ENCODE data around the gene WBP1L.

Gene WBP1L

DNA sequence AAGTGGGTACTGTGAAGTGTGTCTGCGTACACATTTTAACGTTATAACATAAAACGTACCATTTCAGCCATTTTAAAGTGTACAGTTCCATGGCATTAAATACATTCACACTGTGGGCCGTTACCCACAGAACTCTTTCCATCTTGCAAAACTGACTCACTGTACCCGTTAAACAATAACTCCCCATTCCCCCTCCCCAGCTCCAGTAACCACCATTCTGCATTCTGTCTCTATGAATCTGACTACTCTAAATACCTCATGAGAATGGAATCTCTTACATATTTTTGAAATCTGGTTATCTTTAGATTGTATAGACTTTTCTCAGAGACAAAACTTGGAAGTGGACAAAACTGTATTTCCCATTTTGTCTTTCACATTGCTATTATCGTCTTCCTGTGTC lies 38.8 kb upstream of the WBP1L start:
- peak; percentile 36 for DNase-seq (ENCODE audit: low read depth)
- no peak overlapping the region for H3K4me3 ChIP-seq (ENCODE audit: control insufficient read depth, low read depth, low read length)
- TF ChIP-seq, protein P1, sequence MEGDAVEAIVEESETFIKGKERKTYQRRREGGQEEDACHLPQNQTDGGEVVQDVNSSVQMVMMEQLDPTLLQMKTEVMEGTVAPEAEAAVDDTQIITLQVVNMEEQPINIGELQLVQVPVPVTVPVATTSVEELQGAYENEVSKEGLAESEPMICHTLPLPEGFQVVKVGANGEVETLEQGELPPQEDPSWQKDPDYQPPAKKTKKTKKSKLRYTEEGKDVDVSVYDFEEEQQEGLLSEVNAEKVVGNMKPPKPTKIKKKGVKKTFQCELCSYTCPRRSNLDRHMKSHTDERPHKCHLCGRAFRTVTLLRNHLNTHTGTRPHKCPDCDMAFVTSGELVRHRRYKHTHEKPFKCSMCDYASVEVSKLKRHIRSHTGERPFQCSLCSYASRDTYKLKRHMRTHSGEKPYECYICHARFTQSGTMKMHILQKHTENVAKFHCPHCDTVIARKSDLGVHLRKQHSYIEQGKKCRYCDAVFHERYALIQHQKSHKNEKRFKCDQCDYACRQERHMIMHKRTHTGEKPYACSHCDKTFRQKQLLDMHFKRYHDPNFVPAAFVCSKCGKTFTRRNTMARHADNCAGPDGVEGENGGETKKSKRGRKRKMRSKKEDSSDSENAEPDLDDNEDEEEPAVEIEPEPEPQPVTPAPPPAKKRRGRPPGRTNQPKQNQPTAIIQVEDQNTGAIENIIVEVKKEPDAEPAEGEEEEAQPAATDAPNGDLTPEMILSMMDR (conservative IDR thresholded peaks at IDR 0.05; ENCODE audit: control insufficient read depth, insufficient read depth, low read depth, low read length), result no peak

DNA sequence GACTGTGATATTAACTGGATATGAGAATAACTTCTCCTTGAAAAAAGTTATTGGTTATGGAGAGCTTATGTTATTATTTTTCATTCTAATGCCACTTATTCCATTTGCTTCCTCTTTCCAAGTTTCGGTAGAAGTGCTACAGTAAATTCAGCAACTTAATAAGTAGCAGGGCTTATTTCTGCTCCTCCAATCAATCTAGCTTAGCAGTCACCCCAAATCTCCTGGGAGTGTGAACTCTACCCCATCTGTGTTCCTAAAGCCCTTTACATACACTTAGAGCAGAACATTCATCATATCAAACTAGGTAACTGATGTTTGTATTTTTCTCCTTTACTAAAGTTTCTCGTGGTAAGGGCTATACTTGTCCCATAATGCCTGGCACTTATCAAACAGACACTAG lies 38.2 kb upstream of the WBP1L start:
- no peak for DNase-seq (ENCODE audit: low read depth)
- no peak overlapping the region for H3K4me3 ChIP-seq (ENCODE audit: control insufficient read depth, low read depth, low read length)
- TF ChIP-seq, protein P1 (conservative IDR thresholded peaks at IDR 0.05; ENCODE audit: control insufficient read depth, insufficient read depth, low read depth, low read length), result no peak

DNA sequence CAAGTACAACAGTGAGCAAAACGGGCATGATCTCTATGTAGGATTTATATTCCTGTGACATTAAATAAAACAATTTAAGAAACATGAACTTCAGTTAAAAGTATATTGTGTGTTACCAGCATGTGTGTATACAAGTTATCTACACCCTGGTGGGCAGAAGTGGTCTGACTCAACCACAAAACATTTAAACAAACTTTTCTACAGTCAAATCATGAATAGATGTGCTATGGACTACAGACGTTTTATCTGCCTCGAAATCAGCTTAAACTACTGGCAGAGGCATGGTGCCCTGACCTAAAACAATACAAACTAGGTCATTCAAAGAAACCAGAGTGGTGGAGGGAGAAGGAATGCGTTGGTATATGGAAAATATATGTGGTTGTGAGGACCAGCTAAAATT lies 33.1 kb upstream of the WBP1L start:
- DNase-seq (ENCODE audit: low read depth), result peak; percentile 63
- TF ChIP-seq, protein P1 (conservative IDR thresholded peaks at IDR 0.05; ENCODE audit: control insufficient read depth, insufficient read depth, low read depth, low read length), result peak; percentile 16
- H3K4me3 ChIP-seq (ENCODE audit: control insufficient read depth, low read depth, low read length), result no peak overlapping the region

GRCh38 chr10:102712089-102712488 lies 31.7 kb upstream of the WBP1L start:
- no peak overlapping the region for H3K4me3 ChIP-seq (ENCODE audit: control insufficient read depth, low read depth, low read length)
- DNase-seq (ENCODE audit: low read depth), result no peak
- TF ChIP-seq, protein P1 (conservative IDR thresholded peaks at IDR 0.05; ENCODE audit: control insufficient read depth, insufficient read depth, low read depth, low read length), result no peak

- no peak for DNase-seq (ENCODE audit: low read depth)
- peak overlapping the region; percentile 90 for H3K4me3 ChIP-seq (ENCODE audit: control insufficient read depth, low read depth, low read length)
- TF ChIP-seq, protein P1 (conservative IDR thresholded peaks at IDR 0.05; ENCODE audit: control insufficient read depth, insufficient read depth, low read depth, low read length), result no peak
Observed at GRCh38 chr10:102712843-102713538, 30.8 kb upstream of the WBP1L start.

DNA sequence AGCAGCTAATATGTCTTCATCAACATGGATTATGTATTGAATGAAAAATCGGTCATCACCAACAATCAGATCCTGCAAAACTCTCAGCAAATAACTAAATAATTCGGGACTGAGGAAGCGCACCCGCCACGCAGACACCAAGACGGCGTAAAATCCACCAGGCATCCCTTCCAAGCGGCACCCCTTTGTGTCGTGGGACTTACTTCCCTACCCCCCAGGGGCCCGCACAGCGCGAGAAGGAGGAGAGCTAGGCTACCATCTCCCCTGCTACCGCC lies 30.3 kb upstream of the WBP1L start:
- DNase-seq (ENCODE audit: low read depth), result no peak
- TF ChIP-seq, protein P1 (conservative IDR thresholded peaks at IDR 0.05; ENCODE audit: control insufficient read depth, insufficient read depth, low read depth, low read length), result peak; percentile 41
- peak overlapping the region; percentile 90 for H3K4me3 ChIP-seq (ENCODE audit: control insufficient read depth, low read depth, low read length)
